ENCODE data around the gene RPRD2. TPM values are rescaled to one million over a fixed set of nuclear protein-coding genes. Genes with fewer than 3 reads are reported as not detected.

Gene RPRD2
- total and polyA plus RNA-seq, 4 donors, result 5.4 to 9.7 (median 8.0) TPM

DNA sequence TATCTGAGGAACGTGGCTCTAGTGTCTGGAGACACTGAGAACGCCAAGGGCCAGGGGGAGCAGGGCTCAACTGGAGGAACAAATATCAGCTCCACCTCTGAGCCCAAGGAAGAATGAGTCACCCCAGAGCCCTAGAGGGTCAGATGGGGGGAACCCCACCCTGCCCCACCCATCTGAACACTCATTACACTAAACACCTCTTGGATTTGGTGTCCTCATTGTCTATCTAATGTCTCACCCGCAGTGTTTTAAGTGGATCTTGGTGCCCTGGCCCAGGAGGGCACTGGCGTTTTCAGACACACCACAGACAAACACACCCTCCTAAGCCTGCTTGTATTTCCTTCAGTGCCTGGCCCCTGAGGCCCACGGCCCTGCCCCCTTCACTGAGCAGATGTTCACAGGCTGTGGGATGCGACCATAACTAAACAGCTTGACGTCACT is 149.4 kb downstream of the RPRD2 start:
- TF ChIP-seq JUND (IDR thresholded peaks at IDR 0.05), result no peak
- Histone ChIP-seq H3K27ac (ENCODE audit: low read depth in 1 of 2, low read length in 2 of 2) (no peak overlapping the region), H3K9ac (ENCODE audit: low read depth in 1 of 2, low read length in 2 of 2) (no peak overlapping the region), H3K27me3 (ENCODE audit: control insufficient read depth in 4 of 4, insufficient read depth in 4 of 4, low read length in 3 of 4) (no peaks in the 10 kb centered on the region), H3K4me1 (ENCODE audit: control insufficient read depth in 4 of 4, insufficient read depth in 4 of 4, low read length in 3 of 4) (peaks cover 2 to 17% (median 9%) of the 10 kb centered on the region in 4 donors), H3K36me3 (ENCODE audit: control insufficient read depth in 4 of 4, insufficient read depth in 3 of 4, low read depth in 1 of 4, low read length in 3 of 4) (peaks cover 0 to 3% (median 0%) of the 10 kb centered on the region in 4 donors), H3K4me3 (ENCODE audit: low read depth in 1 of 3, low read length in 3 of 3) (no peak overlapping the region), H3K9me3 (ENCODE audit: control insufficient read depth in 4 of 4, low read length in 3 of 4) (no peaks in the 10 kb centered on the region)
- DNase-seq (ENCODE audit: low spot score), result no peak
- 88% methylated on average over 7 of the region's 7 CpGs for WGBS

- no peak overlapping the region for H3K27ac ChIP-seq (ENCODE audit: low read depth in 1 of 2, low read length in 2 of 2)
- H3K27me3 ChIP-seq (ENCODE audit: control insufficient read depth in 4 of 4, insufficient read depth in 4 of 4, low read length in 3 of 4), result no peaks in the 10 kb centered on the region
- no peak for DNase-seq (ENCODE audit: low spot score)
- no peak overlapping the region for H3K4me3 ChIP-seq (ENCODE audit: low read depth in 1 of 3, low read length in 3 of 3)
- 82% methylated on average over 9 of the region's 9 CpGs for WGBS
- H3K9ac ChIP-seq (ENCODE audit: low read depth in 1 of 2, low read length in 2 of 2), result no peak overlapping the region
- no peaks in the 10 kb centered on the region for H3K9me3 ChIP-seq (ENCODE audit: control insufficient read depth in 4 of 4, low read length in 3 of 4)
- peaks cover 2 to 17% (median 9%) of the 10 kb centered on the region in 4 donors for H3K4me1 ChIP-seq (ENCODE audit: control insufficient read depth in 4 of 4, insufficient read depth in 4 of 4, low read length in 3 of 4)
- TF ChIP-seq SP1 (IDR thresholded peaks at IDR 0.05) (no peak), ATF3 (IDR thresholded peaks at IDR 0.05) (no peak), RAD21 (IDR thresholded peaks at IDR 0.05) (no peak), YY1 (IDR thresholded peaks at IDR 0.05) (no peak), JUND (IDR thresholded peaks at IDR 0.05) (no peak), EGR1 (IDR thresholded peaks at IDR 0.05; ENCODE audit: low read depth in 2 of 2) (no peak)
- TF ChIP-seq, protein P1, sequence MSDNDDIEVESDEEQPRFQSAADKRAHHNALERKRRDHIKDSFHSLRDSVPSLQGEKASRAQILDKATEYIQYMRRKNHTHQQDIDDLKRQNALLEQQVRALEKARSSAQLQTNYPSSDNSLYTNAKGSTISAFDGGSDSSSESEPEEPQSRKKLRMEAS (IDR thresholded peaks at IDR 0.05), result no peak
- H3K36me3 ChIP-seq (ENCODE audit: control insufficient read depth in 4 of 4, insufficient read depth in 3 of 4, low read depth in 1 of 4, low read length in 3 of 4), result peaks cover 0 to 3% (median 0%) of the 10 kb centered on the region in 4 donors
These were observed 150.3 kb downstream of the RPRD2 start for GRCh38 chr1:150514260-150514659.

- Histone ChIP-seq H3K36me3 (ENCODE audit: control insufficient read depth in 4 of 4, insufficient read depth in 3 of 4, low read depth in 1 of 4, low read length in 3 of 4) (peaks cover 0 to 3% (median 0%) of the 10 kb centered on the region in 4 donors), H3K27me3 (ENCODE audit: control insufficient read depth in 4 of 4, insufficient read depth in 4 of 4, low read length in 3 of 4) (no peaks in the 10 kb centered on the region), H3K4me1 (ENCODE audit: control insufficient read depth in 4 of 4, insufficient read depth in 4 of 4, low read length in 3 of 4) (peaks cover 2 to 17% (median 9%) of the 10 kb centered on the region in 4 donors), H3K9ac (ENCODE audit: low read depth in 1 of 2, low read length in 2 of 2) (peak overlapping the region; percentile 82 to 98), H3K27ac (ENCODE audit: low read depth in 1 of 2, low read length in 2 of 2) (peak overlapping the region; percentile 66 to 68), H3K4me3 (ENCODE audit: low read depth in 1 of 3, low read length in 3 of 3) (peak overlapping the region; percentile 60 to 85 (median 85)), H3K9me3 (ENCODE audit: control insufficient read depth in 4 of 4, low read length in 3 of 4) (no peaks in the 10 kb centered on the region)
- 31% methylated on average over 21 of the region's 21 CpGs for WGBS
- no peak for TF ChIP-seq RXRA (IDR thresholded peaks at IDR 0.05)
- peak; percentile 30 for TF ChIP-seq TAF1 (conservative IDR thresholded peaks at IDR 0.05)
- DNase-seq (ENCODE audit: low spot score), result no peak
These were observed 151.0 kb downstream of the RPRD2 start for GRCh38 chr1:150514913-150515327.

GRCh38 chr1:150515328-150516049 is 151.5 kb downstream of the RPRD2 start, which contains the start of gene FALEC:
TSS of gene FALEC (plus strand) at chr1:150515752.
- peaks cover 0 to 3% (median 0%) of the 10 kb centered on the region in 4 donors for H3K36me3 ChIP-seq (ENCODE audit: control insufficient read depth in 4 of 4, insufficient read depth in 3 of 4, low read depth in 1 of 4, low read length in 3 of 4)
- H3K9me3 ChIP-seq (ENCODE audit: control insufficient read depth in 4 of 4, low read length in 3 of 4), result no peaks in the 10 kb centered on the region
- peaks cover 2 to 17% (median 9%) of the 10 kb centered on the region in 4 donors for H3K4me1 ChIP-seq (ENCODE audit: control insufficient read depth in 4 of 4, insufficient read depth in 4 of 4, low read length in 3 of 4)
- peak within 1 kb of the TSS; percentile 60 to 85 (median 85) for H3K4me3 ChIP-seq (ENCODE audit: low read depth in 1 of 3, low read length in 3 of 3)
- peak within 1 kb of the TSS; percentile 82 to 98 for H3K9ac ChIP-seq (ENCODE audit: low read depth in 1 of 2, low read length in 2 of 2)
- WGBS, result under 1% methylated on average over 54 of the region's 54 CpGs
- TF ChIP-seq SP1 (IDR thresholded peaks at IDR 0.05) (peak; percentile 59), RAD21 (IDR thresholded peaks at IDR 0.05) (peak in 1 of 2 donors; percentile 26), FOXA1 (IDR thresholded peaks at IDR 0.05) (peak; percentile 49), FOXA2 (IDR thresholded peaks at IDR 0.05) (peak; percentile 5)
- TF ChIP-seq, protein P1 (IDR thresholded peaks at IDR 0.05), result peak; percentile 19
- TF ChIP-seq, protein P2, sequence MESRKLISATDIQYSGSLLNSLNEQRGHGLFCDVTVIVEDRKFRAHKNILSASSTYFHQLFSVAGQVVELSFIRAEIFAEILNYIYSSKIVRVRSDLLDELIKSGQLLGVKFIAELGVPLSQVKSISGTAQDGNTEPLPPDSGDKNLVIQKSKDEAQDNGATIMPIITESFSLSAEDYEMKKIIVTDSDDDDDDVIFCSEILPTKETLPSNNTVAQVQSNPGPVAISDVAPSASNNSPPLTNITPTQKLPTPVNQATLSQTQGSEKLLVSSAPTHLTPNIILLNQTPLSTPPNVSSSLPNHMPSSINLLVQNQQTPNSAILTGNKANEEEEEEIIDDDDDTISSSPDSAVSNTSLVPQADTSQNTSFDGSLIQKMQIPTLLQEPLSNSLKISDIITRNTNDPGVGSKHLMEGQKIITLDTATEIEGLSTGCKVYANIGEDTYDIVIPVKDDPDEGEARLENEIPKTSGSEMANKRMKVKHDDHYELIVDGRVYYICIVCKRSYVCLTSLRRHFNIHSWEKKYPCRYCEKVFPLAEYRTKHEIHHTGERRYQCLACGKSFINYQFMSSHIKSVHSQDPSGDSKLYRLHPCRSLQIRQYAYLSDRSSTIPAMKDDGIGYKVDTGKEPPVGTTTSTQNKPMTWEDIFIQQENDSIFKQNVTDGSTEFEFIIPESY (IDR thresholded peaks at IDR 0.05), result no peak
- DNase-seq (ENCODE audit: low spot score), result peak; percentile 94
- peak within 1 kb of the TSS; percentile 66 to 68 for H3K27ac ChIP-seq (ENCODE audit: low read depth in 1 of 2, low read length in 2 of 2)
- H3K27me3 ChIP-seq (ENCODE audit: control insufficient read depth in 4 of 4, insufficient read depth in 4 of 4, low read length in 3 of 4), result no peaks in the 10 kb centered on the region

Data from liver (tissue), 9 donors.